HEK293 (cell line): ENCODE results near the gene GMIP.
"Not testable (repeated sequence)": the region's sequence is repeated elsewhere in the genome, so short reads cannot be mapped to it uniquely, and the experiment has no call there.

Experiments
- CTCF ChIP-seq: fragments of 450-650 bp; formaldehyde crosslinking; IDR thresholded peaks from 2 replicates; pipeline ENCODE4 v1.5.1; 2016; ENCODE audit warnings: missing biosample characterization, missing genetic modification characterization
- PBX3 ChIP-seq: sonication (generic); formaldehyde crosslinking; IDR thresholded peaks from 2 replicates; pipeline ENCODE4 v1.8.1; 2022; ENCODE audit warnings: mild to moderate bottlenecking, moderate library complexity, missing genetic modification reagents
- REST ChIP-seq: fragments of 450-650 bp; formaldehyde crosslinking; IDR thresholded peaks from 2 replicates; pipeline ENCODE4 v1.5.1; 2016; ENCODE audit warnings: missing biosample characterization, missing genetic modification characterization
- ZBTB26 ChIP-seq: fragments of 450-650 bp; formaldehyde crosslinking; optimal IDR thresholded peaks from 2 replicates; pipeline ENCODE3; 2016; ENCODE audit warnings: missing biosample characterization, mild to moderate bottlenecking, missing genetic modification characterization
- ZNF169 ChIP-seq: fragments of 450-650 bp; formaldehyde crosslinking; IDR thresholded peaks from 2 replicates; pipeline ENCODE4 v1.5.1; 2016; ENCODE audit warnings: missing biosample characterization, missing genetic modification characterization
- ZNF175 ChIP-seq: fragments of 450-650 bp; formaldehyde crosslinking; IDR thresholded peaks from 2 replicates; pipeline ENCODE4 v1.5.1; 2016; ENCODE audit warnings: missing biosample characterization, missing genetic modification characterization
- ZNF221 ChIP-seq: fragments of 450-650 bp; formaldehyde crosslinking; IDR thresholded peaks from 2 replicates; pipeline ENCODE4 v1.5.1; 2017; ENCODE audit warnings: missing biosample characterization, missing genetic modification characterization, borderline replicate concordance
- ZNF239 ChIP-seq: fragments of 450-650 bp; formaldehyde crosslinking; IDR thresholded peaks from 2 replicates; pipeline ENCODE4 v1.5.1; 2016; ENCODE audit warnings: missing biosample characterization, missing genetic modification characterization
- ZNF274 ChIP-seq, 2 experiments: fragments of 200-500 bp in 1 of 2; fragments of 450-650 bp in 1 of 2; sonication (Bioruptor generic) in 1 of 2; formaldehyde crosslinking in 1 of 2; IDR thresholded peaks; 2 replicates each; pipeline versions ENCODE4 v1.5.1 to v1.6.1; 2014 to 2016; ENCODE audit warnings: borderline replicate concordance in 1 of 2, inconsistent platforms in 1 of 2, low read length in 1 of 2, missing biosample characterization in 1 of 2, missing genetic modification characterization in 1 of 2
- ZNF561 ChIP-seq: fragments of 450-650 bp; IDR thresholded peaks from 2 replicates; pipeline ENCODE4 v1.5.1; 2018; ENCODE audit warnings: missing biosample characterization, missing genetic modification characterization, borderline replicate concordance
- ZNF701 ChIP-seq: fragments of 450-650 bp; formaldehyde crosslinking; IDR thresholded peaks from 2 replicates; pipeline ENCODE4 v1.5.1; 2016; ENCODE audit warnings: missing biosample characterization, missing genetic modification characterization
- ZNF747 ChIP-seq: fragments of 450-650 bp; formaldehyde crosslinking; IDR thresholded peaks from 2 replicates; pipeline ENCODE4 v1.5.1; 2016; ENCODE audit warnings: missing biosample characterization, missing genetic modification characterization
- ZNF785 ChIP-seq: fragments of 450-650 bp; formaldehyde crosslinking; IDR thresholded peaks from 2 replicates; pipeline ENCODE4 v1.5.1; 2016; ENCODE audit warnings: missing biosample characterization, missing genetic modification characterization

DNA sequence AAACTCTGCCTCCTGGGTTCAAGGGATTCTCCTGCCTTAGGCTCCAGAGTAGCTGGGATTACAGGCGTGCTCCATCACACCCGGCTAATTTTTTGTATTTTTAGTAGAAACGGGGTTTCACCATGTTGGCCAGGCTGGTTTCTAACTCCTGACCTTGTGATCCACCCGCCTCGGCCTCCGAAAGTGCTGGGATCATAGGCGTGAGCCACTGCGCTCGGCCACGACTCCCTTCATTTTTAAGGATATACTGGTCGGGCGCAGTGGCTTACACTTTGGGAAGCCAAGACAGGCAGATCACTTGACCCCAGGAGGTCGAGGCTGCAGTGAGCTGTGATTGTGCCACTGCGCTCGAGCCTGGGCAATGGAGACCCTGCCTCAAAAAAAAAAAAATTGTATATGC is 42.7 kb upstream of the GMIP start:
- not testable (repeated sequence) for TF ChIP-seq CTCF (tag by site-specific recombination); ZBTB26; PBX3 (CRISPR knock-in tag); ZNF239 (tag by site-specific recombination); ZNF785; ZNF747; ZNF169 (tag by site-specific recombination); ZNF701; ZNF221; ZNF175 (tag by site-specific recombination); REST (tag by site-specific recombination); ZNF561 (tag by site-specific recombination); ZNF274 (IDR thresholded peaks at IDR 0.05; ENCODE audit: low read length); ZNF274 (tag by site-specific recombination; IDR thresholded peaks at IDR 0.05; ENCODE audit: borderline replicate concordance)
